Neuron (in vitro differentiated cells): ENCODE results near the gene WDPCP.

Experiments
- H2AFZ ChIP-seq: one replicate; pipeline ENCODE4 v1.6.1; 2013; ENCODE audit warnings: low read depth, mild to moderate bottlenecking, inconsistent platforms, low read length, moderate library complexity
- H3K27me3 ChIP-seq: one replicate; pipeline ENCODE4 v1.6.1; 2013; ENCODE audit warnings: low read length; ENCODE audit not compliant: insufficient read depth
- H3K36me3 ChIP-seq: one replicate; pipeline ENCODE4 v1.6.1; 2013; ENCODE audit warnings: low read length; ENCODE audit not compliant: insufficient read depth
- H3K4me1 ChIP-seq: one replicate; pipeline ENCODE4 v1.6.1; 2013; ENCODE audit warnings: low read length; ENCODE audit not compliant: insufficient read depth
- H3K4me3 ChIP-seq: 2 replicates; pipeline ENCODE4 v1.5.1; 2013; ENCODE audit warnings: mild to moderate bottlenecking, low read length, moderate library complexity
- H3K9me3 ChIP-seq: one replicate; pipeline ENCODE4 v1.6.1; 2013; ENCODE audit warnings: low read length

The WDPCP gene

DNA sequence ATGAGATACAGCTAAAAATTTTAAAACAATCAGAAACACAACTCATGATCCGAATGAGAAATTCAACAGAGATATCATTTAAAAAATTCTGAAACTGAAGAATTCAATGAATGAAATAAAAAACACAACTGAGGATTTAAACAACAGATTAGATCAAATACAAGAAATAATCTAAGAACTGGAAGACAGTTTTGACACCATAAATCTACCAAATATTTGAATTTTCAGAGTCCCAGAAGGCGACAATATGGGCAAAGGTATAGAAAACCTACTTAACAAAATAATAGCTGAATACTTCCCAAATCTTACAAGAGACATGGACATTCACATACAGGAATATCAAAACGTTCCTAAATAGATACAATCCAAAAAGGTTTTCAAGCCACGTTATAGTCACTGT, 315.7 kb downstream of the WDPCP start:
- H3K4me1 ChIP-seq = no peaks in the 10 kb centered on the region
- no peak overlapping the region for H3K4me3 ChIP-seq
- H2AFZ ChIP-seq = no peak overlapping the region
- no peaks in the 10 kb centered on the region for H3K27me3 ChIP-seq
- peaks cover 6% of the 10 kb centered on the region for H3K9me3 ChIP-seq
- no peaks in the 10 kb centered on the region for H3K36me3 ChIP-seq

DNA sequence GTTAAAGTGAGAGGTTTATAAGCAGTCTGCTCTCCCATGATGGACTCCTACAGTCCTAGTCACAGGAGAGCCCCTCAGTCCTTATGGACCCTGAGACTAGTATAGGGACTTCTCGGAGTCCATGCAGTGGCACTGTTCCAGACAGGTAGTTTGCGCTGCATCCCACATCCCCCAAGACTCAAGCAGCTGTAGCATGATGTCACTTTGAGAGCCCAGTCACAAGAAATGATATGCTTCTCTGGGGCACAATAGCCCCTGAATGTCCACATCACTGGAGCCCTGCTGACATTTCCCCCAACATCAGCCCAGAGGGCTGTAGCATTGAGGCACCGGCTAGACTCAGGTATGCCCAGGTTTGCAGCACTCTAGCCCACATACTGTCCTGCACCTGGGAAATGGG, 317.6 kb downstream of the WDPCP start:
- Histone ChIP-seq H2AFZ (no peak overlapping the region), H3K36me3 (no peaks in the 10 kb centered on the region)

DNA sequence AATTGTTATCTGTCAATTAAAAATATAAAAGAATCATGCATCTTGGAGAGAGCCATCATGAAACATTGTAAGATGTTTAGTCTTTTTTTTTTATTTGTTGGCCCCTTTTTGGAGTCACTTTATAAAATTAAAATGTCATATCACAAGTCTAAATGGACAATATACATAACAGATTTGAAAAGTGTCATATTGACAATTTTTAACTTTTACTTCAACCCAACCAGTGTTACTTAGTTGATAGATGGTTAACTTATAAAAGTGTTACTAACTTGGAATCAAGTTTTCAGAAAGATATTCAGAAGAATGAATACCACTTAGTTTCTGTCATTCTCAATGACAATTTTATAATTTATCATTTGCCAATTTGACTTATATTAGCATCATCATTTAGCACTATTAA, 319.3 kb downstream of the WDPCP start:
- no peaks in the 10 kb centered on the region for H3K36me3 ChIP-seq
- H3K4me3 ChIP-seq = no peak overlapping the region
- no peaks in the 10 kb centered on the region for H3K4me1 ChIP-seq
- no peak overlapping the region for H2AFZ ChIP-seq
- H3K9me3 ChIP-seq = peaks cover 6% of the 10 kb centered on the region
- H3K27me3 ChIP-seq = no peaks in the 10 kb centered on the region

More for the DNA sequence above, 317.6 kb downstream of the WDPCP start:
- H3K27me3 ChIP-seq = no peaks in the 10 kb centered on the region
- H3K4me1 ChIP-seq = no peaks in the 10 kb centered on the region
- no peak overlapping the region for H3K4me3 ChIP-seq
- H3K9me3 ChIP-seq = peaks cover 6% of the 10 kb centered on the region

DNA sequence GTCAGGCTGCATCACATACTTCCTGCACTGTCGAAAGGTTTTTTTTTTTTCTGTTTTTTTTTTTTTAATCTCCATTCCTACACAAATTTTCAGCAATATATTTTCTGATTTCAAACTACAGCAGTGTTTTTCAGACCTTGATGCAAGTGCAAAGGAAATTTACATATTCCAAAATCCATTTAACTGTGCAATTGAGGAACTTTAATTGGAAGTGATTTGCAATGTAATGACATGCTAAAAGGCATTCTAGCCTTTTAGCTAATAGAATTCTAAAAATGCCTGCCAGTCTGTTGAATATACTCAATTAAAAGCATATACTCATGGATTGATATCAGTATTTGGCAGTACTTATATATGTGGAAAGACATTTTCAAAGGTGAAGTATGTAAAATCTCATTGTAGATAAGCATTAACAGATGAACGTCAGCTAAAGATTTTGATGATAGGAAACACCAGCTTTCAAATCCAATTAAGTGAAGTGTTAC, 327.1 kb downstream of the WDPCP start:
- Histone ChIP-seq H3K4me1 (no peaks in the 10 kb centered on the region), H2AFZ (no peak overlapping the region), H3K27me3 (no peaks in the 10 kb centered on the region), H3K4me3 (no peak overlapping the region), H3K9me3 (no peaks in the 10 kb centered on the region), H3K36me3 (no peaks in the 10 kb centered on the region)

DNA sequence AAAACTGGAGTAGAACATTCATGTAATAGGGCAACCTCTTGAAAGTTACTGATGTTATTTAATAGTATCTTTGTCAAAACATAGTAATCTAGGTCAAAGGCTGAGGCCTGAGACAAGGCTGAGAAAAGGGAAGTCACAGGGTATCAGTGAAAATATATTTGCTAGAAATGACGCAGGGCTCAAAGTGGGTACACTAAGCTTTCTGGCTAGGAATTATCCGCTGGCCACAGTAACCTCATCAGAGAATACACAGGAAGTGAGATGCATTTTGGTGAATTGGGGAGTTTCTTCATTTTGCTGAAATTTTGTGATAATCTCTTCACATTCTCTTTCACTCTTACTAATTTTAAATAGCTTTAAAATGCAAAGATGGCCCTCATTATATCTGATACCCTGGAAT, 330.8 kb downstream of the WDPCP start:
- no peaks in the 10 kb centered on the region for H3K27me3 ChIP-seq
- H2AFZ ChIP-seq = no peak overlapping the region
- no peaks in the 10 kb centered on the region for H3K9me3 ChIP-seq
- H3K36me3 ChIP-seq = no peaks in the 10 kb centered on the region
- H3K4me1 ChIP-seq = no peaks in the 10 kb centered on the region
- no peak overlapping the region for H3K4me3 ChIP-seq

DNA sequence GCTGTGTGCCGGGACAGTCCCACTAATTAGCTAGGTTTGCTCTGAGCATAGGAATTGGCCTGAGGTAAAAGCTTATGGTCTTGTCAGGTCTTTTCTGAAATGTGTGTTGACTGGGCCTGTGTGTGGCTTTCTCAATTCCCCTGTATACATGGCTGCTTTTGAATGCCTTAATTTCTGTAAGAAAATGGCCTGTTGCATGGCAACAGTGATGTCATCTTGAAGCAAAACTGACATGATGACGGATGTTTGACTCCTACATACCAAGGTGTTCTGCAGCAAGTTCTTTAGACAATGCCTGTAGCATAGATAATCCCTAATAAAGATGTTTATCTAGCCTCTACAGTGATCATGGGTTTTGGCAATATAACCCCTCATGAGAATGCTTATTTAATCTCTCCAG, 339.1 kb downstream of the WDPCP start:
- H3K36me3 ChIP-seq = no peaks in the 10 kb centered on the region
- no peaks in the 10 kb centered on the region for H3K27me3 ChIP-seq
- no peaks in the 10 kb centered on the region for H3K9me3 ChIP-seq
- no peak overlapping the region for H2AFZ ChIP-seq
- no peak overlapping the region for H3K4me3 ChIP-seq
- no peaks in the 10 kb centered on the region for H3K4me1 ChIP-seq

DNA sequence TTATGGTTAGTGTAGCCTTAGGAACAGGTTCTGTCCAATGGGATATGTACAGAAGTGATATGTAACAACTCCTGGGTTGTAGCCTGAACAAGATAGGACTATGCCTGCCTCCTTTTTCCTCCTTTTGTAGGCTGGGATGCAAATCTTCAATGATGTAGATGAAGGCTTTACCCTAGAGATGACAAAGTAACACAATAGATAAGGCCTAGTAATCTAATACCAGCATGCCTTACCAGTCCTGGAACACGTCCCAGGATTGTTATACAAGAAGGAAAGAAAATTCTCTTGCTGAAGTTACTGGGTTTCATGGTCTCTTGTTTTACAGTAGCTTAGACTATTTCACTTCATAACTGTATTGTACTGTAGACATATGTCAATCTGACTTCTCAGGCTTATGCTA, 345.5 kb downstream of the WDPCP start:
- Histone ChIP-seq H3K9me3 (no peaks in the 10 kb centered on the region), H2AFZ (no peak overlapping the region), H3K4me1 (no peaks in the 10 kb centered on the region), H3K36me3 (no peaks in the 10 kb centered on the region), H3K27me3 (no peaks in the 10 kb centered on the region), H3K4me3 (no peak overlapping the region)

DNA sequence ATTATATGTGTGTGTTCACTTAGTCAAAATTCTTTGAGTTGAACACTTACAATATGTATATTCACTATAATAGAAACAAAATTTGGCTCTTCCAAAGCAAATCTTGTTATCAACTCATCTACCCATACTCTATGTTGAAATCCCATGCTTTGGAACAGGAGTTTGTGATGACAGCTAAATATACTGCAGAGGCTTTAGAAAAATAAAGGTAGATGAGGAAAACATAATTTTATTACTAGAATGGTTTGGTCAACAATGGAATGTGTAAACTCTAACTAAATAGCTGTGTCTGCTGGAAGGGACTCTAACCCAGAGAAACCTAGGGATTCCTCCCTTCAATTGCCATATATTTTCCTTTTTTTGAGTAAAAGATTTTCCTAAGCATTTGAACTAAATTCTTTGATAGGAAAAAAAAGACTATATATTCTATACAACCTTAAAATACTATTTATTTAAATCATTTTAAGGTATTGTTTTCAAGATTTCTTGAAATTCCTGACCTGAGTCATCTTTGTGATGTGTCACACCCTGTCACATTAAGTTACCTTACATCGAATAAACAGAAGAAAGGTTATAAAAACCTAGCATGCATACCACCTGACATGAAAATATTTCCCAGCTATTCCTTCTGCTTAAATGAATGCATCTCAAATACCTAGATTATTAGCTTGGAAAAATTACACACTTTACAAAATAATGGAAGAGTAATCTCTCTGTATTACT, 362.2 kb downstream of the WDPCP start:
- H3K9me3 ChIP-seq = no peaks in the 10 kb centered on the region
- no peak overlapping the region for H3K4me3 ChIP-seq
- no peaks in the 10 kb centered on the region for H3K27me3 ChIP-seq
- H2AFZ ChIP-seq = no peak overlapping the region
- no peaks in the 10 kb centered on the region for H3K36me3 ChIP-seq
- H3K4me1 ChIP-seq = no peaks in the 10 kb centered on the region

DNA sequence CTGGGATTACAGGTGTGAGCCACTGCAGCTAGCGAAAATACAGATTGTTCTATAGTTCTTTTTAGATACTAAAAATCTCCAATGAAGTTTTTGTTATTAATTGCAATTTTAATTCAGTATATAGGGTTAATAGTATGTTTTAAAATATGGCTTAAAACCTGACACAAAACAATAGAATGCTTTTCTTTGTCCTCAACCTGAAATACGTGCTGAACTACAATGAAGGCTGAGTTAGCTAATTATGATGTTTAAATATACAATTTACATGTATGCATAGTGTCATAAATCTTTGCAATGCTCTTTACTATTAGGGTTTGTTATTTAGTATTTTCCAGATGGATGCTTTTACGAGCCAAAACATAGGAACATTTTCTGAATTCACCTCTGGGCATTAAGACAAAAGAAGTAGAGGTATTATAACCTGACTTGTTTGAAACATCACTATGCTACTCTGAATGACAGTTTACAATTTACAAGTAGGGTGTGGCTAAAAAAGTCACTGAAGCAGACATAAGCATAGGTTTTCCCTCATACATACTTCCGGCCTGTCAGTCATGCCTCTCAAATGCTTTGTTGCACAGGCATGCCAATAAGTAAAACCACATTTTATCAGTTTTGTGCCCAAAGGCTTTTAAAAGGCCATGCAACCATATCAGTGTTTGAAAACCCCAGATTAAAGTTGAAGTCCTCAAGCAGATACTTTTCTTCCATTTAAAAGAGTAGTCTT, 369.3 kb downstream of the WDPCP start:
- H2AFZ ChIP-seq = no peak overlapping the region
- no peaks in the 10 kb centered on the region for H3K9me3 ChIP-seq
- no peaks in the 10 kb centered on the region for H3K4me1 ChIP-seq
- no peak overlapping the region for H3K4me3 ChIP-seq
- no peaks in the 10 kb centered on the region for H3K36me3 ChIP-seq
- H3K27me3 ChIP-seq = no peaks in the 10 kb centered on the region

DNA sequence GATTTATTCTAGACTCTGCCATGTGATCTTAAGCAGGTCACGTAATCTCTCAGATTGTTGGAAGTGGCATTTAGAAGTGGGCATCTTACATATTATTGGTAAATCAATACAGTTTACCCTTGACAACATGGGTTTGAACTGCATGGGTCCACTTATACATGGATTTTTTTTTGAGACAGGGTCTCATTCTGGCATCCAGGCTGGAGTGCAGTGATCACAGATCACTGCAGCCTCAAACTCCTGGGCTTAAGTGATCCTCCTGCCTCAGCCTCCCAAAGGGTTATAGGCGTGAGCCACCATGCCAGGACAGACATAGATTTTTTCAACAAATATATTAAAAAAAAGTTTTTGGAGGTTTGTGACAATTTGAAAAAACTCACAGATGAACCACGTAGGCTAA, 393.0 kb downstream of the WDPCP start:
- Histone ChIP-seq H3K4me1 (no peaks in the 10 kb centered on the region), H3K4me3 (no peak overlapping the region), H3K36me3 (no peaks in the 10 kb centered on the region), H3K9me3 (no peaks in the 10 kb centered on the region), H2AFZ (no peak overlapping the region), H3K27me3 (no peaks in the 10 kb centered on the region)

DNA sequence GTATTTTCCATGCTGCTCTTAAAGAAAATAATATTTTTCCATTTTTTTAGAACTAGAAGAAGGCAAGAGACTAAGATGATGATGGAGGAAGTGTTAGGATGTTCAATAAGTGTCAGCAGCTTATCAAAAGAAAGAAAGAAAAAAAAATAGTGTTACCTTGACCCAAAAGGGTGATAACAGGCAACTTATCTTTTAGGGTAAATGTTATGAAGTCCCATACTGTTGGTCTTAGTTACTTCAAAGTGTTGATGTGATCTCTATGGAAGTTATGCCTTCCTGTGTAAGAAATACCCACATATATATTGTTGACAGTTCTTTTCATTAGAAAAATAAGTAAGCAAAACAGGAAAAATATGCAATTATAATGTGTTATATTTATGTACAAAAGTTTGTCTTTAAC, 394.1 kb downstream of the WDPCP start:
- Histone ChIP-seq H3K36me3 (no peaks in the 10 kb centered on the region), H3K4me1 (no peaks in the 10 kb centered on the region), H3K27me3 (no peaks in the 10 kb centered on the region), H2AFZ (no peak overlapping the region), H3K9me3 (no peaks in the 10 kb centered on the region), H3K4me3 (no peak overlapping the region)

DNA sequence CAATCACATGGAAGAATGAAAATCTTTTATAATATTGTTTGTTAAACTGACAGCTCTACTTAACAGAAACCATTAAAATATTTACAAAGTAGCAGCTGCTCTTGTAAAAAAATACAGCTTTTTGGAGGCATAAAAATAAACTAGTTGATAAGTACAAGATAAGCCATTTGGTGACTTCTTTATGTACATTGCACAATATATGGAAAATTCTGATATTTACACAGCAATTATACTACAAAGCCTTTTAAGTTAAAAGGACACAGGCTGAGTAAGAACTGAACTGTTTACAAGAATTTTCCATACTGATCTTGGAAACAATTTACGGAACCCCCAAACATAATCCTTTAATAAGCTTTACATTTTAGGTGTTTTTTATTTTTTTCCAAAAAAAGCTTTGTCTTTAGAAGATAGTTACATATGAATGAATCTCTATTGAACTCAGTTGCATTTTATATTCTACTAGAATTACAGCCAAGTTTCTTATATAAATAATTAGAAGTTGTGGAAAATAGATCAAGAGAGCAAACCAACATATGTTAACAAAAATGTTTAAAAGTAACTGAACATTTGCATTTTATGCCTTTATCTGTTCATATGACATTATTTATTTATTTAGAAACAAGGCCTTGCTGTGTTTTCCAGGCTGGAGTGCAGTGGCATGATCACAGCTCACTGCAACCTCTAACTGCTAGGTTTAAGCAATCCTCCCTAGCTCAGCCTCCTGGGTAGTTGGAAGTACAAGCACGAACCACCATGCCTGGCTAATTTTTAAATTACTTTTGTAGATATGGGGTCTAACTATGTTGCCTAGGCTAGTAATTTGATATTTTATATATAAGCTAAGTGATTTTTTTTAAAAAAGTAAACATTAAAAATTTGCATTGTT, 395.1 kb downstream of the WDPCP start:
- Histone ChIP-seq H3K4me1 (no peaks in the 10 kb centered on the region), H2AFZ (no peak overlapping the region), H3K4me3 (no peak overlapping the region), H3K9me3 (no peaks in the 10 kb centered on the region), H3K36me3 (no peaks in the 10 kb centered on the region), H3K27me3 (no peaks in the 10 kb centered on the region)
